Endothelial cell of umbilical vein (primary cell): ENCODE measurements around the gene PI4K2B. TPM values are rescaled to one million over a fixed set of nuclear protein-coding genes. Genes with fewer than 3 reads are reported as not detected.

Experiments
- BruUV-seq: library from RNA; stranded (reverse); fragments of 400-500 nt; replicated peaks from 2 replicates; lab custom pipeline; 2021; lab: Mats Ljungman, UMichigan
- CTCF ChIA-PET: fragments of 300-600, 350-600 bp; sonication (Branson Sonifier 250); formaldehyde crosslinking; loops from one replicate; lab custom pipeline; 2021; ENCODE audit warnings: antibody characterized with exemption, inconsistent platforms; lab: Charles Lee
- POLR2A ChIA-PET: fragments of 300-600, 350-600 bp; sonication (Branson Sonifier 250); formaldehyde crosslinking; loops from one replicate; lab custom pipeline; 2021; ENCODE audit warnings: antibody characterized with exemption, inconsistent platforms; lab: Charles Lee
- DNase-seq: peaks from one replicate; pipeline ENCODE4 v3.0.0-alpha.2; 2011; ENCODE audit warnings: low read depth, low spot score
- FAIRE-seq: peaks from 2 replicates; lab custom pipeline; 2011; peaks lifted over from hg19 to GRCh38; lab: Jason Lieb, UNC
- H2AFZ ChIP-seq: 2 replicates; pipeline ENCODE4 v1.6.0; 2012; ENCODE audit warnings: low read depth, low read length, control low read depth, inconsistent platforms
- H3K27ac ChIP-seq: 2 replicates; pipeline ENCODE4 v1.5.1; 2011; ENCODE audit warnings: low read depth, mild to moderate bottlenecking, control low read depth, low read length, moderate library complexity; ENCODE audit not compliant: insufficient read depth
- H3K27me3 ChIP-seq, 2 experiments: 2 replicates each; pipeline versions ENCODE4 v1.6.0 to v1.6.1; 2011; ENCODE audit warnings: low read length in 2 of 2, mixed read lengths in 1 of 2; ENCODE audit not compliant: control insufficient read depth in 2 of 2, insufficient read depth in 2 of 2
- H3K36me3 ChIP-seq, 2 experiments: 2 replicates in 1 of 2; 3 replicates in 1 of 2; pipeline ENCODE4 v1.5.1; 2011; ENCODE audit warnings: low read length in 2 of 2, mild to moderate bottlenecking in 1 of 2, moderate library complexity in 1 of 2; ENCODE audit not compliant: control insufficient read depth in 2 of 2, insufficient read depth in 2 of 2; ENCODE audit errors: extremely low read depth in 1 of 2
- H3K4me1 ChIP-seq: 3 replicates; pipeline ENCODE4 v1.5.1; 2011; ENCODE audit warnings: mild to moderate bottlenecking, low read length; ENCODE audit not compliant: control insufficient read depth, insufficient read depth; ENCODE audit errors: extremely low read depth
- H3K4me2 ChIP-seq: 2 replicates; pipeline ENCODE4 v1.6.1; 2011; ENCODE audit warnings: low read length, control low read depth, mixed read lengths; ENCODE audit not compliant: insufficient read depth
- H3K4me3 ChIP-seq, 3 experiments: fragments of 200-600 bp in 1 of 3; sonication (generic), shearing (Covaris generic) in 1 of 3; replicated peaks in 1 of 3; 2 replicates each; pipeline ENCODE4 v1.5.1; 2011 to 2016; ENCODE audit warnings: control low read depth in 3 of 3, low read length in 3 of 3, mild to moderate bottlenecking in 2 of 3, inconsistent platforms in 1 of 3, low read depth in 1 of 3, moderate library complexity in 1 of 3; ENCODE audit not compliant: insufficient read depth in 1 of 3
- H3K79me2 ChIP-seq: 2 replicates; pipeline ENCODE4 v1.6.0; 2012; ENCODE audit warnings: low read length, inconsistent platforms; ENCODE audit not compliant: control insufficient read depth, insufficient read depth
- H3K9ac ChIP-seq: replicated peaks from 2 replicates; pipeline ENCODE3; 2011; ENCODE audit warnings: low read length, control low read depth; ENCODE audit not compliant: insufficient read depth; ENCODE audit errors: extremely low read depth
- H3K9me1 ChIP-seq: replicated peaks from 3 replicates; pipeline ENCODE4 v1.6.0; 2011; ENCODE audit warnings: mild to moderate bottlenecking, low read length; ENCODE audit not compliant: control insufficient read depth, insufficient read depth; ENCODE audit errors: extremely low read depth
- H3K9me3 ChIP-seq: replicated peaks from 2 replicates; pipeline ENCODE4 v1.5.1; 2012; ENCODE audit warnings: low read length, inconsistent platforms; ENCODE audit not compliant: control insufficient read depth, insufficient read depth
- H4K20me1 ChIP-seq: replicated peaks from 2 replicates; pipeline ENCODE3; 2011; ENCODE audit warnings: mild to moderate bottlenecking, low read length; ENCODE audit not compliant: control insufficient read depth, insufficient read depth; ENCODE audit errors: extremely low read depth
- CTCF ChIP-seq, 2 donors: IDR thresholded peaks; 1 replicate in 1 of 2; 2 replicates in 1 of 2; pipeline ENCODE4 v1.5.1; 2011; ENCODE audit warnings: low read length in 2 of 2, mild to moderate bottlenecking in 2 of 2, moderate library complexity in 2 of 2, control low read depth in 1 of 2, inconsistent platforms in 1 of 2, low read depth in 1 of 2; ENCODE audit not compliant: insufficient read depth in 1 of 2; ENCODE audit errors: extremely low read depth in 1 of 2
- EZH2 ChIP-seq: IDR thresholded peaks from 2 replicates; pipeline ENCODE4 v1.6.1; 2012; ENCODE audit warnings: borderline replicate concordance, low read depth, mild to moderate bottlenecking, moderate library complexity, low read length, inconsistent platforms; ENCODE audit not compliant: severe bottlenecking
- FOS ChIP-seq: IDR thresholded peaks from 2 replicates; pipeline ENCODE4 v1.6.1; 2011; ENCODE audit warnings: mild to moderate bottlenecking, low read length, moderate library complexity, borderline replicate concordance; ENCODE audit not compliant: insufficient read depth
- GATA2 ChIP-seq: IDR thresholded peaks from 2 replicates; pipeline ENCODE4 v1.7.0; 2011; ENCODE audit warnings: low read depth, mild to moderate bottlenecking, moderate library complexity, mixed read lengths, low read length; ENCODE audit not compliant: insufficient read length, insufficient read depth
- JUN ChIP-seq: IDR thresholded peaks from 2 replicates; pipeline ENCODE4 v1.6.1; 2011; ENCODE audit warnings: borderline replicate concordance, low read depth; ENCODE audit not compliant: insufficient read length, insufficient read depth
- MYC ChIP-seq: IDR thresholded peaks from one replicate; pipeline ENCODE4 v1.6.1; 2011; ENCODE audit warnings: mild to moderate bottlenecking, low read depth, low read length
- POLR2A ChIP-seq: IDR thresholded peaks from 2 replicates; pipeline ENCODE4 v1.6.1; 2012; ENCODE audit warnings: low read depth, mild to moderate bottlenecking, control low read depth, low read length
- POLR2AphosphoS5 ChIP-seq: IDR thresholded peaks from 2 replicates; pipeline ENCODE4 v1.6.1; 2012; ENCODE audit warnings: low read depth, mild to moderate bottlenecking, control low read depth, low read length, moderate library complexity; ENCODE audit not compliant: insufficient read depth
- dilution Hi-C: fragments of 300-500 bp; cut with MboI; formaldehyde crosslinking; loops from one replicate; pipeline ENCODE4 v1.15.0; 2019; ENCODE audit warnings: low sequenced_read_pairs; ENCODE audit not compliant: extremely low pct_ligation_motif_present
- intact Hi-C: fragments of 100-400 bp; cut with micrococcal nuclease; formaldehyde crosslinking; loops from one replicate; pipeline ENCODE4 v1.10.0; 2022
- polyA plus RNA-seq, 4 experiments: library from polyadenylated mRNA; depleted of rRNA in 3 of 4; stranded (reverse) in 3 of 4; unstranded in 1 of 4; fragments of >200 nt; gene quantifications; 2 replicates each; pipeline versions ENCODE4 v1.2.1 to v1.2.3, GENCODE V29; 2011 to 2012; ENCODE audit warnings: missing spikeins in 1 of 4
- total RNA-seq: library from RNA; stranded (reverse); gene quantifications from 2 replicates; pipeline ENCODE4 v1.2.3, GENCODE V29; 2021
- TF ChIP-seq, protein P1 (sequence below): IDR thresholded peaks from 2 replicates; pipeline ENCODE4 v1.6.1; 2011; ENCODE audit not compliant: insufficient read depth, insufficient read length

Gene PI4K2B
- total and polyA plus RNA-seq, 2 donors (not counting 3 experiments of a cell fraction or from before 2014, with no cell fraction given), result 3.5 to 19.3 TPM

- DNase-seq (no peak), FAIRE-seq (no peak)
- Histone ChIP-seq H3K4me2 (no peak overlapping the region), H3K27ac (no peak overlapping the region), H3K4me1 (peaks cover 5% of the 10 kb centered on the region), H4K20me1 (no peaks in the 10 kb centered on the region), H3K79me2 (peaks cover 3% of the 10 kb centered on the region), H3K9me3 (no peaks in the 10 kb centered on the region), H3K4me3 (no peak overlapping the region), H3K27me3 (peaks cover 0 to 4% of the 10 kb centered on the region in 2 experiments), H3K36me3 (no peaks in the 10 kb centered on the region), H3K9me1 (no peaks in the 10 kb centered on the region), H2AFZ (no peak overlapping the region), H3K9ac (no peak overlapping the region)
- ChIA-PET CTCF (interaction anchor here (1.1 to 1.8 kb wide), 2 partner anchors 14 to 76 kb away, joined by 3 to 5 read pairs; no protein-coding TSS in a partner anchor), POLR2A (no interaction called here)
- intact Hi-C loops, result no loop called here
- BruUV-seq, result no TSS peak
- no peak for TF ChIP-seq POLR2AphosphoS5
- no peak for TF ChIP-seq CTCF (IDR thresholded peaks at IDR 0.05; ENCODE audit: extremely low read depth in 1 of 2, insufficient read depth in 1 of 2, low read depth in 1 of 2, low read length in 2 of 2)
- no peak for TF ChIP-seq GATA2
- TF ChIP-seq, protein P1, sequence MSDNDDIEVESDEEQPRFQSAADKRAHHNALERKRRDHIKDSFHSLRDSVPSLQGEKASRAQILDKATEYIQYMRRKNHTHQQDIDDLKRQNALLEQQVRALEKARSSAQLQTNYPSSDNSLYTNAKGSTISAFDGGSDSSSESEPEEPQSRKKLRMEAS, result no peak
- TF ChIP-seq MYC, result no peak
- TF ChIP-seq FOS, result no peak
- TF ChIP-seq POLR2A, result no peak
- TF ChIP-seq JUN, result no peak
- TF ChIP-seq EZH2, result no peak
- dilution Hi-C loops, result no loop called here
Observed at GRCh38 chr4:25310066-25310802, 76.4 kb downstream of the PI4K2B start.
